H9 (cell line): ENCODE data around the gene EFCAB14. TPM values are rescaled to one million over a fixed set of nuclear protein-coding genes. Genes with fewer than 3 reads are reported as not detected.

Source experiments
- DNase-seq: peaks from one replicate; pipeline ENCODE4 v3.0.0-alpha.2; 2017
- H2AFZ ChIP-seq: one replicate; pipeline ENCODE4 v1.6.1; 2013; ENCODE audit warnings: mild to moderate bottlenecking, low read length, control low read depth, moderate library complexity
- H2AK5ac ChIP-seq: 2 replicates; pipeline ENCODE4 v1.6.1; 2013; ENCODE audit warnings: low read length, control low read depth, mixed read lengths; ENCODE audit not compliant: insufficient read length
- H2BK120ac ChIP-seq: one replicate; pipeline ENCODE4 v1.6.1; 2013; ENCODE audit warnings: low read depth, mild to moderate bottlenecking, low read length, control low read depth, inconsistent platforms; ENCODE audit not compliant: poor library complexity, severe bottlenecking
- H2BK12ac ChIP-seq: 2 replicates; pipeline ENCODE4 v1.6.1; 2013; ENCODE audit warnings: low read length, control low read depth, mixed read lengths, low read depth; ENCODE audit not compliant: insufficient read length
- H2BK15ac ChIP-seq: 2 replicates; pipeline ENCODE4 v1.6.1; 2013; ENCODE audit warnings: low read depth, low read length, control low read depth
- H2BK20ac ChIP-seq: one replicate; pipeline ENCODE4 v1.6.1; 2013; ENCODE audit warnings: low read depth, mild to moderate bottlenecking, low read length, control low read depth, inconsistent platforms; ENCODE audit not compliant: poor library complexity, severe bottlenecking
- H2BK5ac ChIP-seq: 2 replicates; pipeline ENCODE4 v1.6.1; 2013; ENCODE audit warnings: low read length, control low read depth, mixed read lengths; ENCODE audit not compliant: insufficient read length
- H3K14ac ChIP-seq: 2 replicates; pipeline ENCODE4 v1.6.1; 2013; ENCODE audit warnings: low read length, control low read depth; ENCODE audit not compliant: insufficient read depth
- H3K18ac ChIP-seq: 2 replicates; pipeline ENCODE4 v1.6.1; 2013; ENCODE audit warnings: low read depth, mild to moderate bottlenecking, mixed read lengths, low read length, control low read depth; ENCODE audit not compliant: insufficient read length
- H3K23ac ChIP-seq: 2 replicates; pipeline ENCODE4 v1.6.1; 2013; ENCODE audit warnings: low read length, control low read depth, mixed read lengths, low read depth; ENCODE audit not compliant: insufficient read length
- H3K23me2 ChIP-seq: 2 replicates; pipeline ENCODE4 v1.6.1; 2013; ENCODE audit warnings: low read depth, mild to moderate bottlenecking, mixed read lengths, low read length, control low read depth; ENCODE audit not compliant: insufficient read length, poor library complexity, severe bottlenecking
- H3K27ac ChIP-seq: 2 replicates; pipeline ENCODE4 v1.5.1; 2013; ENCODE audit warnings: low read length, control low read depth, mixed read lengths, low read depth; ENCODE audit not compliant: insufficient read length
- H3K27me3 ChIP-seq: 2 replicates; pipeline ENCODE4 v1.6.1; 2013; ENCODE audit warnings: low read length, control low read depth, inconsistent platforms; ENCODE audit not compliant: insufficient read depth
- H3K4ac ChIP-seq: 2 replicates; pipeline ENCODE4 v1.6.1; 2013; ENCODE audit warnings: low read depth, mild to moderate bottlenecking, control low read depth, inconsistent platforms, low read length, moderate library complexity
- H3K4me1 ChIP-seq: 2 replicates; pipeline ENCODE4 v1.6.1; 2013; ENCODE audit warnings: low read length, control low read depth, inconsistent platforms; ENCODE audit not compliant: insufficient read depth
- H3K4me2 ChIP-seq: 2 replicates; pipeline ENCODE4 v1.6.1; 2013; ENCODE audit warnings: low read length, control low read depth, mixed read lengths; ENCODE audit not compliant: insufficient read length, insufficient read depth
- H3K56ac ChIP-seq: 2 replicates; pipeline ENCODE4 v1.6.1; 2013; ENCODE audit warnings: low read depth, mild to moderate bottlenecking, mixed read lengths, low read length, control low read depth; ENCODE audit not compliant: insufficient read length
- H3K79me1 ChIP-seq: 2 replicates; pipeline ENCODE4 v1.6.1; 2013; ENCODE audit warnings: low read depth, mild to moderate bottlenecking, moderate library complexity, low read length, control low read depth, inconsistent platforms; ENCODE audit not compliant: insufficient read depth, poor library complexity, severe bottlenecking
- H3K79me2 ChIP-seq: 2 replicates; pipeline ENCODE4 v1.6.1; 2013; ENCODE audit warnings: low read length, control low read depth, inconsistent platforms; ENCODE audit not compliant: insufficient read depth
- H3K9ac ChIP-seq: 2 replicates; pipeline ENCODE4 v1.6.1; 2013; ENCODE audit warnings: low read length, control low read depth, mixed read lengths; ENCODE audit not compliant: insufficient read length; ENCODE audit errors: extremely low read depth
- H3K9me3 ChIP-seq: one replicate; pipeline ENCODE4 v1.6.1; 2013; ENCODE audit warnings: low read depth, low read length, inconsistent platforms; ENCODE audit not compliant: control insufficient read depth
- H3T11ph ChIP-seq: one replicate; pipeline ENCODE4 v1.6.1; 2013; ENCODE audit warnings: mild to moderate bottlenecking, low read length, control low read depth, inconsistent platforms
- H4K20me1 ChIP-seq: one replicate; pipeline ENCODE4 v1.6.1; 2013; ENCODE audit not compliant: control insufficient read depth, insufficient read length, insufficient read depth
- H4K5ac ChIP-seq: 2 replicates; pipeline ENCODE4 v1.6.1; 2013; ENCODE audit warnings: low read depth, mild to moderate bottlenecking, mixed read lengths, low read length, control low read depth; ENCODE audit not compliant: insufficient read length
- H4K8ac ChIP-seq: replicated peaks from 2 replicates; pipeline ENCODE4 v1.6.1; 2013; ENCODE audit warnings: low read length, control low read depth, mixed read lengths, low read depth; ENCODE audit not compliant: insufficient read length
- H4K91ac ChIP-seq: 2 replicates; pipeline ENCODE4 v1.6.1; 2013; ENCODE audit warnings: low read depth, mild to moderate bottlenecking, moderate library complexity, mixed read lengths, low read length, control low read depth; ENCODE audit not compliant: insufficient read length
- H3K27ac Mint-ChIP-seq, 3 experiments: 2 replicates in 2 of 3; 3 replicates in 1 of 3; pipeline ENCODE4 v1.8.0; 2020 to 2021; ENCODE audit warnings: mixed read lengths in 3 of 3, mild to moderate bottlenecking in 1 of 3, moderate library complexity in 1 of 3
- H3K27me3 Mint-ChIP-seq: 2 replicates; pipeline ENCODE4 v1.8.0; 2021; ENCODE audit warnings: low read depth, mild to moderate bottlenecking, moderate library complexity, mixed read lengths
- H3K36me3 Mint-ChIP-seq, 3 experiments: 2 replicates in 2 of 3; 3 replicates in 1 of 3; pipeline ENCODE4 v1.8.0; 2020 to 2021; ENCODE audit warnings: low read depth in 3 of 3, mixed read lengths in 3 of 3; ENCODE audit not compliant: insufficient read depth in 1 of 3
- H3K4me1 Mint-ChIP-seq, 2 experiments: 2 replicates each; pipeline ENCODE4 v1.8.0; 2020; ENCODE audit warnings: mixed read lengths in 2 of 2
- H3K4me3 Mint-ChIP-seq, 2 experiments: 2 replicates in 1 of 2; 3 replicates in 1 of 2; pipeline ENCODE4 v1.8.0; 2020 to 2021; ENCODE audit warnings: mild to moderate bottlenecking in 2 of 2, mixed read lengths in 2 of 2, moderate library complexity in 1 of 2
- H3K9me3 Mint-ChIP-seq, 2 experiments: 2 replicates in 1 of 2; 3 replicates in 1 of 2; pipeline ENCODE4 v1.8.0; 2020; ENCODE audit warnings: mild to moderate bottlenecking in 2 of 2, mixed read lengths in 2 of 2, moderate library complexity in 1 of 2
- CTCF ChIP-seq: fragments of 200-600 bp; sonication (generic); conservative IDR thresholded peaks from 3 replicates; pipeline ENCODE4 v1.8.0; 2021; ENCODE audit warnings: antibody characterized with exemption, mild to moderate bottlenecking
- total RNA-seq: library from RNA; stranded (reverse); gene quantifications from 2 replicates; pipeline ENCODE4 v1.2.1, GENCODE V29; 2021

Gene EFCAB14
- total RNA-seq, 1 experiment from 2014 or later = 42.2 TPM

DNA sequence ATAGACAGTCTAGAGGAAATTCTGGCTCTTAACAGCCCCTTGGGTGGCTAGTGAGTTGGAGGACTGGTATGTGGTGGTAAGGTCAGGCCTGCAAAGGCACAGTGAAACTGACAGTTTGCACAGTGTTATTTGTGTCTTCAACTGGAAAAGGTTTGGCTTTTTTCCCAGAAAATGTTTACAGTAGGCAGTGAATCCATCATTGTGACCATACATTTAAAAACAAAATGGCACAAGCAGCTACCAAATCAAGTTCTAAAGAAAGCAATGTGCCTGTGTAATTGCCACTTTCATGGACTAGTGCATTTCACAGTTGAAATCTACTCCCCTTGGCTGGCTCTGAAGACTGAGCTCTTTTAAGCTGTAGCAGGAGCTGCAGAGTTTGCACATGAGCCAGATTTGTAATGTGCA is 75.5 kb downstream of the EFCAB14 start:
- no peak overlapping the region for H4K5ac ChIP-seq

More for the DNA sequence above, 75.5 kb downstream of the EFCAB14 start:
- Histone ChIP-seq H3K4me1 (no peaks in the 10 kb centered on the region), H3T11ph (no peak overlapping the region), H3K56ac (no peak overlapping the region), H3K23me2 (no peaks in the 10 kb centered on the region), H3K18ac (no peak overlapping the region), H3K27ac (no peak overlapping the region), H3K9me3 (no peaks in the 10 kb centered on the region), H3K79me1 (no peaks in the 10 kb centered on the region), H2BK20ac (no peak overlapping the region), H3K4ac (no peak overlapping the region), H4K8ac (no peak overlapping the region), H3K14ac (no peak overlapping the region), H2BK5ac (no peak overlapping the region), H2AK5ac (no peak overlapping the region), H3K23ac (no peak overlapping the region), H4K20me1 (no peaks in the 10 kb centered on the region), H3K27me3 (no peaks in the 10 kb centered on the region), H3K9ac (no peak overlapping the region), H3K4me2 (no peak overlapping the region), H3K79me2 (no peaks in the 10 kb centered on the region), H4K91ac (no peak overlapping the region), H2AFZ (no peak overlapping the region), H2BK12ac (no peak overlapping the region), H2BK120ac (no peak overlapping the region), H2BK15ac (no peak overlapping the region)
- H3K9me3 Mint-ChIP-seq = no peaks in the 10 kb centered on the region
- TF ChIP-seq CTCF = no peak
- no peak overlapping the region; a peak in 1 of 7 replicates for H3K27ac Mint-ChIP-seq
- H3K4me1 Mint-ChIP-seq = no peaks in the 10 kb centered on the region
- peaks cover 5 to 16% (median 11%) of the 10 kb centered on the region in 3 experiments; a peak in 5 of 7 replicates for H3K36me3 Mint-ChIP-seq
- H3K27me3 Mint-ChIP-seq = no peaks in the 10 kb centered on the region
- DNase-seq = no peak
- no peak overlapping the region for H3K4me3 Mint-ChIP-seq
